ENCODE data around the gene TBX3.

- TF ChIP-seq CTCF (IDR thresholded peaks at IDR 0.05): no peak
- TF ChIP-seq POLR2A (IDR thresholded peaks at IDR 0.05): no peak
These were observed 897 bp upstream of the TBX3 start for GRCh38 chr12:114684870-114685273.

Data from lower leg skin (tissue), 3 donors.